Effector memory CD8-positive, alpha-beta T cell (primary cell): Measurements from ENCODE around the gene NDUFV2.

Source experiments
- ATAC-seq: fragments of 150-1000 bp; cut with Tn5 transposase; replicated peaks from 2 replicates; pipeline ENCODE4 v1.10.0; 2021; ENCODE audit warnings: mild to moderate bottlenecking, moderate library complexity
- DNase-seq, 3 experiments: peaks; one replicate each; pipeline ENCODE4 v3.0.0; 2021
- H3K27ac Mint-ChIP-seq, 2 donors: one replicate each; pipeline ENCODE4 v1.8.0; 2022; ENCODE audit warnings: mild to moderate bottlenecking in 2 of 2, mixed read lengths in 2 of 2, moderate library complexity in 2 of 2
- H3K27me3 Mint-ChIP-seq, 2 donors: one replicate each; pipeline ENCODE4 v1.8.0; 2022; ENCODE audit warnings: mixed read lengths in 2 of 2
- H3K36me3 Mint-ChIP-seq: one replicate; pipeline ENCODE4 v1.8.0; 2022; ENCODE audit warnings: mild to moderate bottlenecking, moderate library complexity, mixed read lengths; ENCODE audit not compliant: insufficient read depth
- H3K4me1 Mint-ChIP-seq, 2 donors: one replicate each; pipeline ENCODE4 v1.8.0; 2022; ENCODE audit warnings: low read depth in 2 of 2, mixed read lengths in 2 of 2
- H3K4me3 Mint-ChIP-seq, 2 donors: one replicate each; pipeline ENCODE4 v1.8.0; 2022; ENCODE audit warnings: mild to moderate bottlenecking in 2 of 2, mixed read lengths in 2 of 2, moderate library complexity in 2 of 2
- H3K9me3 Mint-ChIP-seq, 2 donors: one replicate each; pipeline ENCODE4 v1.8.0; 2022; ENCODE audit warnings: mixed read lengths in 2 of 2
- total RNA-seq, 9 experiments: gene quantifications; one replicate each; lab custom pipeline; 2026; lab: John Stamatoyannopoulos, UW

NDUFV2 gene
- 14.3 to 56.5 (median 25.7) reads per million in 9 experiments for total RNA-seq

- Mint-ChIP-seq H3K4me3 (peak within 1 kb of the TSS; percentile 95 to 96), H3K9me3 (no peaks in the 10 kb centered on the region), H3K27me3 (no peaks in the 10 kb centered on the region), H3K36me3 (peaks cover 10% of the 10 kb centered on the region), H3K4me1 (peaks cover 50 to 62% of the 10 kb centered on the region in 2 donors), H3K27ac (peak within 1 kb of the TSS; percentile 97 to 98)
- DNase-seq (peak; percentile 97 to 98 (median 98)), ATAC-seq (peak; percentile 87)
Observed at GRCh38 chr18:9102508-9103375, at the start of gene NDUFV2. Gene NDUFV2, plus strand, starts transcription at chr18:9102699. Its CDS starts 45 bp downstream, at chr18:9102744.

- no peaks in the 10 kb centered on the region for H3K4me1 Mint-ChIP-seq
- H3K27ac Mint-ChIP-seq = no peak overlapping the region
Observed at GRCh38 chr18:9053814-9054213, 48.7 kb upstream of the NDUFV2 start.

GRCh38 chr18:9055185-9055584 lies 47.3 kb upstream of the NDUFV2 start:
- Mint-ChIP-seq H3K4me3 (no peak overlapping the region), H3K4me1 (no peaks in the 10 kb centered on the region), H3K27me3 (no peaks in the 10 kb centered on the region), H3K27ac (no peak overlapping the region), H3K36me3 (no peaks in the 10 kb centered on the region), H3K9me3 (peaks cover 0 to 4% of the 10 kb centered on the region in 2 donors)
- DNase-seq (no peak), ATAC-seq (no peak)

More at GRCh38 chr18:9053814-9054213, 48.7 kb upstream of the NDUFV2 start:
- Mint-ChIP-seq H3K27me3 (no peaks in the 10 kb centered on the region), H3K36me3 (no peaks in the 10 kb centered on the region), H3K4me3 (no peak overlapping the region), H3K9me3 (peaks cover 0 to 6% of the 10 kb centered on the region in 2 donors)
- ATAC-seq = no peak
- no peak for DNase-seq

- DNase-seq = no peak
- no peaks in the 10 kb centered on the region for H3K27me3 Mint-ChIP-seq
- no peaks in the 10 kb centered on the region for H3K36me3 Mint-ChIP-seq
- no peak overlapping the region for H3K4me3 Mint-ChIP-seq
- H3K4me1 Mint-ChIP-seq = no peaks in the 10 kb centered on the region
- no peak for ATAC-seq
- peaks cover 0 to 1% of the 10 kb centered on the region in 2 donors for H3K9me3 Mint-ChIP-seq
- H3K27ac Mint-ChIP-seq = peak overlapping the region in 1 of 2 donors; percentile 59
Observed at GRCh38 chr18:9055626-9056025, 46.9 kb upstream of the NDUFV2 start.

- DNase-seq = no peak
- Mint-ChIP-seq H3K4me1 (no peaks in the 10 kb centered on the region), H3K36me3 (no peaks in the 10 kb centered on the region), H3K27me3 (peaks cover 4 to 6% of the 10 kb centered on the region in 2 donors), H3K4me3 (no peak overlapping the region), H3K27ac (no peak overlapping the region), H3K9me3 (no peaks in the 10 kb centered on the region)
- no peak for ATAC-seq
Observed at GRCh38 chr18:9057646-9058045, 44.9 kb upstream of the NDUFV2 start.

- no peaks in the 10 kb centered on the region for H3K9me3 Mint-ChIP-seq
- peaks cover 6 to 14% of the 10 kb centered on the region in 2 donors for H3K27me3 Mint-ChIP-seq
- H3K4me3 Mint-ChIP-seq = no peak overlapping the region
- ATAC-seq (no peak), DNase-seq (no peak)
- H3K27ac Mint-ChIP-seq = no peak overlapping the region
- H3K4me1 Mint-ChIP-seq = no peaks in the 10 kb centered on the region
- H3K36me3 Mint-ChIP-seq = no peaks in the 10 kb centered on the region
Observed at GRCh38 chr18:9058406-9058805, 44.1 kb upstream of the NDUFV2 start.

GRCh38 chr18:9062418-9062751 lies 40.1 kb upstream of the NDUFV2 start:
- Mint-ChIP-seq H3K4me1 (no peaks in the 10 kb centered on the region), H3K9me3 (no peaks in the 10 kb centered on the region), H3K36me3 (no peaks in the 10 kb centered on the region), H3K4me3 (no peak overlapping the region), H3K27me3 (peaks cover 6 to 15% of the 10 kb centered on the region in 2 donors), H3K27ac (no peak overlapping the region)
- DNase-seq = no peak
- ATAC-seq = no peak

- DNase-seq (no peak), ATAC-seq (no peak)
- Mint-ChIP-seq H3K27ac (no peak overlapping the region), H3K27me3 (peaks cover 6 to 15% of the 10 kb centered on the region in 2 donors), H3K36me3 (peaks cover 3% of the 10 kb centered on the region), H3K4me1 (peaks cover 0 to 2% of the 10 kb centered on the region in 2 donors), H3K4me3 (no peak overlapping the region), H3K9me3 (no peaks in the 10 kb centered on the region)
Observed at GRCh38 chr18:9065864-9066263, 36.6 kb upstream of the NDUFV2 start.

- no peak overlapping the region for H3K27ac Mint-ChIP-seq
- peaks cover 0 to 2% of the 10 kb centered on the region in 2 donors for H3K4me1 Mint-ChIP-seq
- H3K9me3 Mint-ChIP-seq = no peaks in the 10 kb centered on the region
- H3K4me3 Mint-ChIP-seq = no peak overlapping the region
- ATAC-seq (peak; percentile 22), DNase-seq (no peak)
- H3K36me3 Mint-ChIP-seq = peaks cover 3% of the 10 kb centered on the region
- peaks cover 6 to 15% of the 10 kb centered on the region in 2 donors for H3K27me3 Mint-ChIP-seq
Observed at GRCh38 chr18:9066358-9066757, 36.1 kb upstream of the NDUFV2 start.

- peaks cover 3% of the 10 kb centered on the region for H3K36me3 Mint-ChIP-seq
- H3K27me3 Mint-ChIP-seq = peaks cover 6 to 15% of the 10 kb centered on the region in 2 donors
- ATAC-seq (no peak), DNase-seq (no peak)
- H3K9me3 Mint-ChIP-seq = no peaks in the 10 kb centered on the region
- H3K4me3 Mint-ChIP-seq = no peak overlapping the region
- no peak overlapping the region for H3K27ac Mint-ChIP-seq
- peaks cover 0 to 2% of the 10 kb centered on the region in 2 donors for H3K4me1 Mint-ChIP-seq
Observed at GRCh38 chr18:9066817-9067306, 35.6 kb upstream of the NDUFV2 start.

GRCh38 chr18:9067823-9068222 lies 34.7 kb upstream of the NDUFV2 start:
- Mint-ChIP-seq H3K36me3 (peaks cover 3% of the 10 kb centered on the region), H3K27me3 (peaks cover under 1 to 7% of the 10 kb centered on the region in 2 donors), H3K27ac (no peak overlapping the region), H3K4me1 (peaks cover 0 to 2% of the 10 kb centered on the region in 2 donors), H3K9me3 (no peaks in the 10 kb centered on the region), H3K4me3 (no peak overlapping the region)
- no peak for DNase-seq
- ATAC-seq = no peak

GRCh38 chr18:9068346-9068745 lies 34.2 kb upstream of the NDUFV2 start:
- Mint-ChIP-seq H3K27ac (no peak overlapping the region), H3K9me3 (no peaks in the 10 kb centered on the region), H3K4me3 (no peak overlapping the region), H3K4me1 (peaks cover 0 to 2% of the 10 kb centered on the region in 2 donors), H3K27me3 (peaks cover 0 to 2% of the 10 kb centered on the region in 2 donors), H3K36me3 (peaks cover 3% of the 10 kb centered on the region)
- ATAC-seq (no peak), DNase-seq (no peak)

GRCh38 chr18:9069601-9070000 lies 32.9 kb upstream of the NDUFV2 start:
- Mint-ChIP-seq H3K36me3 (peaks cover 3% of the 10 kb centered on the region), H3K27me3 (no peaks in the 10 kb centered on the region)

GRCh38 chr18:9070212-9070611 lies 32.3 kb upstream of the NDUFV2 start:
- no peak overlapping the region for H3K4me3 Mint-ChIP-seq
- H3K27ac Mint-ChIP-seq = no peak overlapping the region
- peaks cover 3% of the 10 kb centered on the region for H3K36me3 Mint-ChIP-seq
- H3K4me1 Mint-ChIP-seq = peaks cover 0 to 2% of the 10 kb centered on the region in 2 donors
- H3K27me3 Mint-ChIP-seq = no peaks in the 10 kb centered on the region
- ATAC-seq = no peak
- H3K9me3 Mint-ChIP-seq = no peaks in the 10 kb centered on the region
- no peak for DNase-seq

More at GRCh38 chr18:9069601-9070000, 32.9 kb upstream of the NDUFV2 start:
- Mint-ChIP-seq H3K4me1 (peaks cover 0 to 2% of the 10 kb centered on the region in 2 donors), H3K27ac (no peak overlapping the region), H3K9me3 (no peaks in the 10 kb centered on the region), H3K4me3 (no peak overlapping the region)
- ATAC-seq (no peak), DNase-seq (no peak)
